OCI-LY3 (cell line): ENCODE data around the gene PCP4L1.
"Not testable (repeated sequence)": the region's sequence is repeated elsewhere in the genome, so short reads cannot be mapped to it uniquely, and the experiment has no call there.

Experiments
- H2AFZ ChIP-seq: fragments of 200-600, 300-600 bp; shearing (Covaris generic); 2 replicates; pipeline ENCODE4 v1.6.0; 2014; ENCODE audit warnings: antibody characterized with exemption, low read depth, low read length
- H3K27ac ChIP-seq: fragments of 200-600, 300-600 bp; sonication (generic); 2 replicates; pipeline ENCODE4 v1.5.1; 2014; ENCODE audit warnings: mild to moderate bottlenecking, low read length, moderate library complexity, mixed read lengths
- H3K27me3 ChIP-seq: fragments of 200-600, 300-600 bp; sonication (generic); 2 replicates; pipeline ENCODE4 v1.6.1; 2014; ENCODE audit warnings: low read depth, low read length, mixed read lengths
- H3K36me3 ChIP-seq: fragments of 200-600, 300-600 bp; sonication (generic); replicated peaks from 2 replicates; pipeline ENCODE3; 2014; ENCODE audit warnings: low read depth, low read length, mixed read lengths
- H3K4me1 ChIP-seq: fragments of 300-600, 200-600 bp; sonication (generic); 2 replicates; pipeline ENCODE4 v1.6.1; 2014; ENCODE audit warnings: low read length, mixed read lengths
- H3K4me2 ChIP-seq: fragments of 200-600, 300-600 bp; sonication (generic); 2 replicates; pipeline ENCODE4 v1.6.1; 2014; ENCODE audit warnings: low read length, mixed read lengths
- H3K4me3 ChIP-seq: fragments of 300-600, 200-600 bp; sonication (generic); 2 replicates; pipeline ENCODE4 v1.5.1; 2014; ENCODE audit warnings: antibody characterized with exemption, mild to moderate bottlenecking, low read length, moderate library complexity
- H3K79me2 ChIP-seq: fragments of 300-600, 200-600 bp; shearing (Covaris generic); 2 replicates; pipeline ENCODE4 v1.6.1; 2014; ENCODE audit warnings: mild to moderate bottlenecking, low read length, mixed read lengths
- H3K9ac ChIP-seq: fragments of 300-600, 200-600 bp; shearing (Covaris generic); 2 replicates; pipeline ENCODE4 v1.6.0; 2014; ENCODE audit warnings: mild to moderate bottlenecking, low read length, moderate library complexity
- H3K9me3 ChIP-seq: fragments of 200-600, 300-600 bp; shearing (Covaris generic); 2 replicates; pipeline ENCODE4 v1.6.1; 2014; ENCODE audit warnings: low read length, mixed read lengths; ENCODE audit not compliant: insufficient read depth
- H4K20me1 ChIP-seq: fragments of 200-600, 300-600 bp; sonication (generic); 2 replicates; pipeline ENCODE4 v1.6.1; 2016; ENCODE audit warnings: low read length, mixed read lengths; ENCODE audit not compliant: insufficient read depth
- EZH2phosphoT487 ChIP-seq: fragments of 200-600 bp; shearing (Covaris generic); IDR thresholded peaks from 2 replicates; pipeline ENCODE4 v1.6.1; 2018; ENCODE audit warnings: antibody characterized with exemption, mixed run types, low read depth
- TF ChIP-seq, protein P1 (sequence below): fragments of 200-600, 300-600 bp; sonication (generic); IDR thresholded peaks from 2 replicates; pipeline ENCODE4 v1.5.1; 2014; ENCODE audit warnings: antibody characterized with exemption, low read length, low read depth

The PCP4L1 gene

DNA sequence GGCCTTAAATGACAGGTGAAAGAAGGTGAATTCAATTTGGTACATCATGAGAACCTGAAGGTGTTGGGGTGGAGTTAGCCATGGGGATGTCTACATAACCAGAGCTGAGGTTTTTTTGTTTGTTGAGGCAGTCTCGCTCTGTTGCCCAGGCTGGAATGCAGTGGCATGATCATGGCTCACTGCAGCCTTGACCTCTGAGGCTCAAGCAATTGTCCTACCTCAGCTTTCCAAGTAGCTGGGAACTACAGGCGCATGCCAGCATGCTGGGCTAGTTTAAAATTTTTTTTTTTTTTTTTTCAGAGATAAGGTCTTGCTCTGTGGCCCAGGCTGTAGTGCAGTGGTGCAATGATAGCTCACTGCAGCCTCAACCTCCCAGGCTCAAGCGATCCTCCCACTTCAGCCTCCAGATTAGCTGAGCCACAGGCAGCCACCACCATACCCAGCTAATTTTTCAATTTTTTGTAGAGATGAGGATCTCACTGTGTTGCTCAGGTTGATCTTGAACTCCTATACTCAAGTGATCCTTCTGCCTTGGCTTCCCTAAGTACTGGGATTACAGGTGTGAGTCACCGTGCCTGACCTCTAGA lies 53.1 kb downstream of the PCP4L1 start:
- Histone ChIP-seq H2AFZ (no peak overlapping the region), H3K27ac (no peak overlapping the region), H4K20me1 (peaks cover 3% of the 10 kb centered on the region; the same call in 1 of the 2 replicates), H3K4me2 (no peak overlapping the region), H3K36me3 (no peaks in the 10 kb centered on the region), H3K9me3 (no peaks in the 10 kb centered on the region), H3K4me1 (peaks cover 22% of the 10 kb centered on the region), H3K27me3 (peaks cover 12% of the 10 kb centered on the region), H3K9ac (no peak overlapping the region), H3K79me2 (peaks cover 21% of the 10 kb centered on the region), H3K4me3 (no peak overlapping the region)
- no peak for TF ChIP-seq EZH2phosphoT487
- TF ChIP-seq, protein P1, sequence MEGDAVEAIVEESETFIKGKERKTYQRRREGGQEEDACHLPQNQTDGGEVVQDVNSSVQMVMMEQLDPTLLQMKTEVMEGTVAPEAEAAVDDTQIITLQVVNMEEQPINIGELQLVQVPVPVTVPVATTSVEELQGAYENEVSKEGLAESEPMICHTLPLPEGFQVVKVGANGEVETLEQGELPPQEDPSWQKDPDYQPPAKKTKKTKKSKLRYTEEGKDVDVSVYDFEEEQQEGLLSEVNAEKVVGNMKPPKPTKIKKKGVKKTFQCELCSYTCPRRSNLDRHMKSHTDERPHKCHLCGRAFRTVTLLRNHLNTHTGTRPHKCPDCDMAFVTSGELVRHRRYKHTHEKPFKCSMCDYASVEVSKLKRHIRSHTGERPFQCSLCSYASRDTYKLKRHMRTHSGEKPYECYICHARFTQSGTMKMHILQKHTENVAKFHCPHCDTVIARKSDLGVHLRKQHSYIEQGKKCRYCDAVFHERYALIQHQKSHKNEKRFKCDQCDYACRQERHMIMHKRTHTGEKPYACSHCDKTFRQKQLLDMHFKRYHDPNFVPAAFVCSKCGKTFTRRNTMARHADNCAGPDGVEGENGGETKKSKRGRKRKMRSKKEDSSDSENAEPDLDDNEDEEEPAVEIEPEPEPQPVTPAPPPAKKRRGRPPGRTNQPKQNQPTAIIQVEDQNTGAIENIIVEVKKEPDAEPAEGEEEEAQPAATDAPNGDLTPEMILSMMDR, result no peak

DNA sequence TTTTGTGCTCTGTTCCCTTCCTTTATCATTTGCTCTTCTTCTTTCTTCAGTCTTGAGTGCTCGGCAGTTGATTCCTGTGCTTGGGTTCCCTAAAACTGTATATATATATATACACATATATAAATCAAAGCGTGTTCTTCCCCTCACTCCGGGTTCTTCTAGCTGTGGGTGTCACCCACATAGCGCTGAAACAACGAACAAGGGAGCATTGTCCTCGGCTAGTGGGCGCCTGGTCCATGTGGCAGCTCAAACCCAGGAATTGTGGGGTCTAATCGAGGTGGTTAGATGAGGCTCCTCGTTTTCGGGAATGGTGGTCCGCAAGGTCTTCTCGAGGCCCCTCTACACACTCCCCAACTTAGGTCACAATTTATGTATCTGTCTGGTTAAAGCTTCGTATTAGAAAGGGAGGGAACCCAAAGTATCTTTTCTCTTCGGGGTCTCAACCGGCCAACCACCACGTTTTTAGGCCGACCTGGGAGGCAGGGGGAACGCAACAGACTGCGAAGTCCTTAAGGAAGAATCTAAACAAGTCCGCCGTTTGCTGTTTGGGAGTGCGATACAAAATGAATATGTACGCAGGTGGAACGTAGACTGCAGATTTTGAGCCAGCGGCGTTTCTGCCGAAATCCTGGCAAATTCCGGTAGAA lies 55.1 kb downstream of the PCP4L1 start:
- Histone ChIP-seq H3K27ac (peak overlapping the region; percentile 9; the same call in 1 of the 2 replicates), H3K4me2 (peak overlapping the region; percentile 88), H4K20me1 (peaks cover 3% of the 10 kb centered on the region; the same call in 1 of the 2 replicates), H3K9ac (peak overlapping the region; percentile 83), H3K27me3 (peaks cover 10% of the 10 kb centered on the region), H3K79me2 (peaks cover 21% of the 10 kb centered on the region), H3K4me3 (peak overlapping the region; percentile 86), H3K4me1 (peaks cover 14% of the 10 kb centered on the region), H2AFZ (peak overlapping the region; percentile 93), H3K36me3 (no peaks in the 10 kb centered on the region), H3K9me3 (no peaks in the 10 kb centered on the region)
- TF ChIP-seq, protein P1, result no peak
- TF ChIP-seq EZH2phosphoT487, result no peak

DNA sequence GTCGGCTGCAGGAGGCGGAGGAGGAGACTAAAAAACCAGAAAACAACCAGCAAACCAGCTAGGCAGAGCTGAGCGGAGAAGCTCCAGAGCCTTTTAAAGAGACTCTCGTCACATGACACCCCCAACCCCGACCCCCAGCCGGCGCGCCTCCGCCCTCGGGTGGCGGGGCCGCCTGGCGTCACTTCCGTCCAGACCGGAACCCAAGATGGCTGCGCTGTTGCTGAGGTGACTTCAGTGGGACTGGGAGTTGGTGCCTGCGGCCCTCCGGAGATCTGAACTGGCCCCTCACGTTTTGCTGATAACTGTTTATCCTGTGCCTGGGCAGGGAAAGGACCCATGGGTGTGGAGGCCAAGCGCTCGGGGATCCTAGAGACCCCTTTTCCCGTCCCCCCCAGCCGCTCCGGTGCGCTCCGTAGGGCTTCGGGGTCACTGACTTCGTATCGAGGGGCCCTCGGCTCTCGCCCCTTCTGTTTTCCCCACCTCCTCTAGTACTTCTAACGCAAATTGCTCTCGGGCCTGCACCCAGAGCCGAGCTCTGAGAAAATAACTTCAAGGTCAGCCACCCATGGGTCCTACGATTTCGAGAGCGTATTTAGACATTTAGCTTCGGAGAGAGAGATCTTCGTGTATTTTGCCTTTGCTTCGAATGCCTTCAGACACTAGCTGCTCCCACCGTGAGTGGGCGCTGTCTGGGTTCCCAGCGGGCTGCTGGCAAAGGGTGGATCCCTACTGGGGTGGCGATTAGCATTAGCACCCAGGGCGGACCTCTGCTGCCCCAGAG lies 55.8 kb downstream of the PCP4L1 start, which contains the start of gene SDHC:
TSS of gene SDHC (plus strand) at position 181 of the 781 bp plus-strand sequence. CDS start at position 206, 25 bp downstream.
- peaks cover 14% of the 10 kb centered on the region for H3K4me1 ChIP-seq
- peak within 1 kb of the TSS; percentile 93 for H2AFZ ChIP-seq
- H3K4me2 ChIP-seq, result peak within 1 kb of the TSS; percentile 88
- H3K79me2 ChIP-seq, result peaks cover 21% of the 10 kb centered on the region
- TF ChIP-seq EZH2phosphoT487, result no peak
- TF ChIP-seq, protein P1, result peak; percentile 30
- peak within 1 kb of the TSS; percentile 86 for H3K4me3 ChIP-seq
- peak within 1 kb of the TSS; percentile 83 for H3K9ac ChIP-seq
- peaks cover 5% of the 10 kb centered on the region; the same call in 1 of the 2 replicates for H3K27me3 ChIP-seq
- H4K20me1 ChIP-seq, result peaks cover 3% of the 10 kb centered on the region; the same call in 1 of the 2 replicates
- peak within 1 kb of the TSS; percentile 25 for H3K27ac ChIP-seq
- no peaks in the 10 kb centered on the region for H3K9me3 ChIP-seq
- no peaks in the 10 kb centered on the region for H3K36me3 ChIP-seq

DNA sequence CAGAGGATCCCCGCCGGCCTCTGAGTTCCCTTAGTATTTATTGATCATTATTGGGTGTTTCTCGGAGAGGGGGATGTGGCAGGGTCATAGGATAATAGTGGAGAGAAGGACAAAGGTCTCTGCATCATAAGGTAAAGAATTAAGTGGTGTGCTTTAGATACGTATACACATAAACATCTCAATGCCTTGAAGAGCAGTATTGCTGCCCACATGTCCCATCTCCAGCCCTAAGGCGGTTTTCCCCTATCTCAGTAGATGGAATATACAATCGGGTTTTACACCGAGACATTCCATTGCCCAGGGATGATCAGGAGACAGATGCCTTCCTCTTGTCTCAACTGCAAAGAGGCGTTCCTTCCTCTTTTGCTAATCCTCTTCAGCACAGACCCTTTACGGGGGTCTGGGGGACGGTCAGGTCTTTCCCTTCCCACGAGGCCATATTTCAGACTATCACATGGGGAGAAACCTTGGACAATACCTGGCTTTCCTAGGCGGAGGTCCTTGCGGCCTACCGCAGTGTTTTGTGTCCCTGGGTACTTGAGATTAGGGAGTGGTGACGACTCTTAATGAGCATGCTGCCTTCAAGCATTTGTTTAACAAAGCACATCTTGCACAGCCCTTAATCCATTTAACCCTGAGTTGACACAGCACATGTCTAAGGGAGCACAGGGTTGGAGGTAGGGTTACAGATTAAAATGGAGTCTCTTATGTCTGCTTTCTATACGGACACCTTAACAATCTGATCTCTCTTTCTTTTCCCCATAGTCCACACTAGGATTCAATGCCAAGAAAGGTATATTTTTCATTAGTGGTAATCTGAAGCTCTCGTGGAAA lies 57.5 kb downstream of the PCP4L1 start:
- H3K27ac ChIP-seq, H3K9me3 ChIP-seq, H3K4me3 ChIP-seq, H3K27me3 ChIP-seq, H3K4me2 ChIP-seq, H3K36me3 ChIP-seq, H4K20me1 ChIP-seq, H2AFZ ChIP-seq, H3K9ac ChIP-seq: not testable (repeated sequence)
- peaks cover 14% of the 10 kb centered on the region for H3K4me1 ChIP-seq
- H3K79me2 ChIP-seq, result peaks cover 28% of the 10 kb centered on the region
